Ovary (tissue), 3 donors: Measurements from ENCODE around the gene MSH3.

Experiments used
- POLR2A ChIP-seq: fragments of 450-650 bp; IDR thresholded peaks from one replicate; pipeline ENCODE4 v1.6.1; 2017; ENCODE audit warnings: antibody characterized with exemption, mild to moderate bottlenecking, moderate library complexity
- TF ChIP-seq, protein P1 (sequence below), 3 donors: fragments of 450-650 bp in 2 of 3; fragments of 200-600 bp in 1 of 3; IDR thresholded peaks; one replicate each; pipeline versions ENCODE4 v1.5.1 to v1.8.0; 2016 to 2022; ENCODE audit warnings: antibody characterized with exemption in 3 of 3, mild to moderate bottlenecking in 1 of 3
- donor health status: DM: no; HTN: no; CAD: no.

DNA sequence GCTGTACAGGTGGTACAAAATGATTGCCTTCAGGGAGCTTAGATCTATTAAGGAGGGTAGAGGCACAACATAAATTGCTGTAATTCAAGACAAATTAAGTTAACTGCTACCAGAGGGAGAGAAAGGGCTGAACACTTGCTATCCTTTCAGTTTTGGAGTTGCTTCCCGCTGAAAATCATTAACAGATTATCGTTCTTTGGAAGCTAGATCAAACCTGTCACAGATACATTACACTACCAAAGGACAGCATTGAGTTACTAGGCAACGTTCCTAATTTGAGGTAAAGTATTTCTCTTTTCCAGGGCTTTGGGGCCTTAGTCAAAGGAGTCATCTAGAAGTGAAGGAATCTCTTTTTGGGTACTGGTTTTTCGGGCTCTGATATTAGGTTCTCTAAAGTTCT, 85.0 kb downstream of the MSH3 start:
- no peak for TF ChIP-seq POLR2A
- TF ChIP-seq, protein P1, sequence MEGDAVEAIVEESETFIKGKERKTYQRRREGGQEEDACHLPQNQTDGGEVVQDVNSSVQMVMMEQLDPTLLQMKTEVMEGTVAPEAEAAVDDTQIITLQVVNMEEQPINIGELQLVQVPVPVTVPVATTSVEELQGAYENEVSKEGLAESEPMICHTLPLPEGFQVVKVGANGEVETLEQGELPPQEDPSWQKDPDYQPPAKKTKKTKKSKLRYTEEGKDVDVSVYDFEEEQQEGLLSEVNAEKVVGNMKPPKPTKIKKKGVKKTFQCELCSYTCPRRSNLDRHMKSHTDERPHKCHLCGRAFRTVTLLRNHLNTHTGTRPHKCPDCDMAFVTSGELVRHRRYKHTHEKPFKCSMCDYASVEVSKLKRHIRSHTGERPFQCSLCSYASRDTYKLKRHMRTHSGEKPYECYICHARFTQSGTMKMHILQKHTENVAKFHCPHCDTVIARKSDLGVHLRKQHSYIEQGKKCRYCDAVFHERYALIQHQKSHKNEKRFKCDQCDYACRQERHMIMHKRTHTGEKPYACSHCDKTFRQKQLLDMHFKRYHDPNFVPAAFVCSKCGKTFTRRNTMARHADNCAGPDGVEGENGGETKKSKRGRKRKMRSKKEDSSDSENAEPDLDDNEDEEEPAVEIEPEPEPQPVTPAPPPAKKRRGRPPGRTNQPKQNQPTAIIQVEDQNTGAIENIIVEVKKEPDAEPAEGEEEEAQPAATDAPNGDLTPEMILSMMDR (IDR thresholded peaks at IDR 0.05) = no peak
